8988T (cell line): ENCODE data around the gene PTDSS2.
"Not testable (repeated sequence)": the region's sequence is repeated elsewhere in the genome, so short reads cannot be mapped to it uniquely, and the experiment has no call there.

Experiments
- DNase-seq: peaks from one replicate; pipeline ENCODE4 v3.0.0; 2011

Gene PTDSS2

DNA sequence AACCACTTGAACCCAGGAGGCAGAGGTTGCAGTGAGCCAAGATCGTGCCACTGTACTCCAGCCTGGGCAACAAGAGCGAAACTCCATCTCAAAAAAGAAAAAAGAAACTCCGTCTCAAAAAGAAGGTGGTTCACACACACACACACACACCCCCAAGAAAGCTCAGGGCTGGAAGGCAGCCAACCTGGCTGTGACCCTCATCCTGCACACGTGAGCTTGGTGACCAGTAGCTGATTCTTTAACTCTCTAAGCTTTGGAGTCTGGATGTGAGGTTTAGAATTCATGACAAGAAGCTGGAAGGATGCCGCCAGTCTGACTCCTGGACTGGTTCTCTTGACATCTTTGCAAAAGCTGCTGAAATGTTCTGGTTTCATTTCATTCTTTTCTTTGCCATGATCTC, 58.9 kb downstream of the PTDSS2 start:
- DNase-seq, result no peak

DNA sequence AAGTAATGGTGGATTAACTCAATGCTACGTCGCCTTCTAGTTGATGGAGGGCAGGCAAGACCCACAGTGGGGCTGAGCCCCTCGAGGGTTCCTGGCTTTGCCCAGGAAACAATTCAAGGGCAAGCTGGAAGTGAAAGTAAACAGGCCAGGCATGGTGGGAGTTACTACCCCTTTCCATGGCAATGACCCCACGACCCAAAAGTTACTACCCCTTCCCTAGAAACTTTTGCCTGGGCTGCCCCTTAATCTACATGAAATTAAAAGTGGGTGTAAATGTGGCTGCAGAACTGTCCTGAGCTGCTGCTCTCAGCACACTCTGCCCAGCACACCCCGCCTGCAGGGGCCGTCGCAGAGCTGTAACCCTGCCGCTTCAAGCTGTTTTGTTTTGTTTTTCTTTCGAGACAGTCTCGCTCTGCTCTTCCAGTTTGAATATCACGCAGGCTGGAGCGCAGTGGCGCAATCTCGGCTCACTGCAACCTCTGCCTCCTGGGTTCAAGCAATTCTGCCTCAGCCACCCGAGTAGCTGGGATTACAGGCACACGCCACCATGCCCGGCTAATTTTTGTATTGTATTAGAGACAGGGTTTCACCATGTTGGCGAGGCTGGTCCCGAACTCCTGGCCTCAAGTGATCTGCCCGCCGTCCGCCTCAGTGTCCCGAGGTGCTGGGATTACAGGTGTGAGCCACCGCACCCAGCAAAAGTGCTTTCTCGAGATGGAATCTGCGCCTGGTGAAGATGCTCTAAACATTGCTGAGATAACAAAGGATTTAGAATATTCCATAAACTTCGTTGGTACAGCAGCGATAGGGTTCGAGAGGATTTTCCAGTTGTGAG, 62.9 kb downstream of the PTDSS2 start:
- DNase-seq, result no peak

DNA sequence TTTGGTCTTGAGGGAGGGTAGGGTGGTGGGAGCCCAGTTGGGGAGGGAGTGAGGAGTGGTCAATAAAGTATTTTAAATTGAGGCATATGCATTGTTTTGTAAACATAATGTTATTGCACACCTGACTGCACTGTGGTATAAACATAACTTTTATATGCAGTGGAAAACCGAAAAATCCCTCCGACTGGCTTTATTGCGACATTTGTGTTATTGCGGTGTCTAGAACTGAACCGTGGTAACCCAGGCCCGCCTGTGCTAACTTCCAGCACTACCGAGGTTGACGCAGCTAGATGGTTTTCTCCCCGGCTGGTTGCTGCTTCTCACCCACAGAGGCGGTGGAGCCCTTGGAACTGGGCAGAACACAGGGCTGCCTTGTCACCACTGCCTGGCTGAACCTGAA, 64.5 kb downstream of the PTDSS2 start:
- DNase-seq, result no peak

DNA sequence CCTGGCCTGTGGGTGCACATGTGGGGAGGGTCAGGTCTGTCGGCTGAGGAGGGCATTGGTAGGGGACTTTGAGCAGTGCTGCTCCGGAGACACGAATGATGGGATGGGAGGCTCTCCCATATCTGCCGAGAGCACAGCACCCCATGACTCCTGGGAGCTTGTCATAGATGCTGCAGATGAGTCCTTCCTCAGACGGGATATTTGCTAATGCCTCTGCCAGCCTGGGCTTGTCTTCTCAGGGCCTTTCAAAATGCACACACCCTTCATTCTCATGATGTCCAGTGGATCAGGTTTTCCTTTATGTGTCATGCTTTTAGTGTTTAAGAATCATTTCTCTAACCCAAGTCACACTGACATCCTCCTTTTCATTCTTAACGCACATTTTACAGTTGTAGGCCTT, 65.1 kb downstream of the PTDSS2 start:
- DNase-seq, result no peak

DNA sequence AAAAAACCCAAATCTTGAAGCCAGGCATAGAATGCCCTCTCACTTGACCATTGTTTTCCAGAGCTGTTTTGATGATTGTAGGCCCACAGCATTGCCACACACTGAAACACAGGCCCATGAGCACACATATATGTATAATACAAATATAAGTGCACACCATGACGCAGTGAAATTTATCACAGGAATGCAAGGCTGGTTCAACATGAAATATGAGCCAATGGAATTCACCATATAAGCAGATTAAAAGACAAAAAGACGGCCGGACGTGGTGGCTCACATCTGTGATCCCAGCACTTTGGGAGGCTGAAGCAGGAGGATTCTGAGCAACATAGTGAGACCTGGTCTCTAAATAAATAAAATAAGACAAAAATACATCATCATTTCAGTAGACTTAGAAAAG, 66.3 kb downstream of the PTDSS2 start:
- DNase-seq, result no peak

DNA sequence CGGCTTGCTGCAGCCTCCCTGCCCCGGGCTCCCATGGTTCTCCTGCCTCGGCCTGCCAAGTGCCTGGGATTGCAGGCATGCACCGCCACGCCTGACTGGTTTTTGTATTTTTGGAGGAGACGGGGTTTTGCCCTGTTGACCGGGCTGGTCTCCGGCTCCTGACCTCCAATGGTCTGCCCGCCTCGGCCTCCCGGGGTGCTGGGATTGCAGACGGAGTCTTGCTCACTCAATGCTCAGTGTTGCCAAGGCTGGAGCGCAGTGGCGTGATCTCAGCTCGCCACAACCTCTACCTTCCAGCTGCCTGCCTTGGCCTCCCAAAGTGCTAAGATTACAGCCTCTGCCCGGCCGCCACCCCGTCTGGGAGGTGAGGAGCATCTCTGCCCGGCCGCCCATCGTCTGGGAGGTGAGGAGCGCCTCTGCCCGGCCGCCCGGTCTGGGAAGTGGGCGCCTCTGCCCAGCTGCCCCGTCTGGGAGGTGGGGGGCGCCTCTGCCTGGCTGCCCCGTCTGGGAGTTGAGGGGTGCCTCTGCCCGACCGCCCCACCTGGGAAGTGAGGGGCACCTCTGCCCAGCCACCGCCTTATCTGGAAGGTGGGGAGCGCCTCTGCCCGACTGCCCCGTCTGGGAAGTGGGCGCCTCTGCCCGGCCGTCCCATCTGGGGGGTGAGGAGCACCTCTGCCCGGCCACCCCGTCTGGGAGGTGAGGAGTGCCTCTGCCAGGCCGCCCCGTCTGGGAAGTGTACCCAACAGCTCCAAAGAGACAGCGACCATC, 67.0 kb downstream of the PTDSS2 start:
- DNase-seq, result not testable (repeated sequence)

DNA sequence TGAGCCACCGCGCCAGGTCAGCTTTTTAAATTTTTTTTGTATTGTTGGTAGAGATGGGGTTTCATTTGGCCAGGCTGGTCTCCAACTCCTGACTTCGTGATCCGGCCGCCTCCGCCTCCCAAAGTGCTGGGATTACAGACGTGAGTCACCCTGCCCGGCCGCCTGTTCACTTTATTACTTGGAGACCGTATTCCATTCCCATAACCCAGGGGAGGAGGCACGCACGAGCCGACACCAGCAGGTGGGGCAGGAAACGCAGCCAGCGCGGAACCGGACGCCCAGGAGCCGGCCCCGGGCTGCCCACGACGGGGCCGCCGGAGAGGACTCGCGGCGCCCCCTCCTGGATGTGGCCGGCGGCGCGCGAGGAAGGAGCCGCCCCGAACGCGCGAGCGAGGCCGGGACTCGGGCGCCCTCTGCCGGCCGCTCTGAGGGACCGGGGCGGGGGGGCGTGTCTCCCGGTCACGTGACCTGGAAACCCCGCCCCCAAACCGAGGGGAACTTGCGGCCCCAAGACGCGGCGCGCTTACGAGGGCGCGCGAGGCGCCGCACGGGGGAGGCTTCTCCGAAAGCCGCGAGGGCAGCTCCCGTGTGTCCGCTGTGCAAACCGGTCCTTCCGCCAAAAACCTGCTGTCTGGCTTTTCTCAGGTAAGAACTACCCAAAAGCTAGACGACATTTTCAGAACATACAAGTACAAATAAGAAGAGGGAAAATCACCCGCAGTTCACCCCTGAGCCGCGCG, 68.6 kb downstream of the PTDSS2 start:
- peak; percentile 92 for DNase-seq

DNA sequence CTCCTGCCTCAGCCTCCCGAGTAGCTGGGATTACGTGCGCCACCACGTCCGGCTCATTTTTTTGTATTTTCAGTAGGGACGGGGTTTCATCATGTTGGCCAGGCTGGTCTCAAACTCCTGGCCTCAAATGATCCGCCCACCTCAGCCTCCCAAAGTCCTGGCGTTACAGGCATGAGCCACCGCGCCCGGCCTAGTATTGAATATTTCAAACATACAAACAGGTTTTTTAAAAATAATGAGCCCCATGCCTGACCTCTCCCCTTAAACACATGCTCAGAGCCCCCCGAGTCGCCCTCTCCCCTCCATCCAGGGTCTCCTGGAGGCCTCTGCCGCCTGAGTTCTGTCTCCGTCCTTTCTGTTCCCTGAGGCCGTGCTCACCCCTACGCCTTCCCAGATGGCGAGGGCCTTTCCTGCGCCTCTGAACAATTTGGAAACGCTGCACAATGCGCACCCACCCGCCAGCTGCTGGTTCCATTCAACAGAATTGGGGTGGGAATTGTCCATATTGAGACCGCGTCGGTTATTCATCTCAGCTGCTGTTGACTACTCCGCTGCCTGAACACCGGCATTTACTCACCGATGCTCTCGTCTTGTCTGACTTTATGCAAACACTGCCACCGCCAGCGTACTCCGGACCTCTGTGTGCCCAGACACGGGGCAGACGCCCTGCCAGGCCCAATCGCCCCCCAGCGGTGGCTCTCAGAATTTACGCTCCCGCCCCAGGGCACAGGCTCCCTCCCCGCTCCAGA, 70.5 kb downstream of the PTDSS2 start:
- no peak for DNase-seq

DNA sequence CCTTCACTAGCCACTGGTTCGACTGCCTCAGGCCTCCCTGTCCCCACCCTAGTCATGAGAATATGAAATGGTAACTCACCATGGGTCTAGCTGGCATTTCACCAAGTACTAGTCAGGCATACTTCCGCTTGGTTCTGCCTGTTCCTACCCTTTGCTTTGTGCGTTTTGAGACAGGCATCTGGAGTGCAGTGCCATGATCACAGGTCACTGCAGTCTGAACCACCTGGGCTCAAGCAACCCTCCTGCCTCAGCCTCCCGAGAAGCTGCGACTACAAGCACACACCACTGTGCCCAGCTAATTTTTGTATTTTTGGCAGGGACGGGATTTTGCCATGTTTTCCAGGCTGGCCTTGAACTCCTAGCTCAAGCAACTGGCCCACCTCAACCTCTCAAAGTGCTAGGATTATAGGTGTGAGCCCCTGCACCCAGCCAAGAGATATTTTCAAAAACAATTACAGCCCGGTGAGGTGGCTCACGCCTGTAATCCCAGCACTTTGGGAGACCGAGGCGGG, 71.2 kb downstream of the PTDSS2 start:
- no peak for DNase-seq

DNA sequence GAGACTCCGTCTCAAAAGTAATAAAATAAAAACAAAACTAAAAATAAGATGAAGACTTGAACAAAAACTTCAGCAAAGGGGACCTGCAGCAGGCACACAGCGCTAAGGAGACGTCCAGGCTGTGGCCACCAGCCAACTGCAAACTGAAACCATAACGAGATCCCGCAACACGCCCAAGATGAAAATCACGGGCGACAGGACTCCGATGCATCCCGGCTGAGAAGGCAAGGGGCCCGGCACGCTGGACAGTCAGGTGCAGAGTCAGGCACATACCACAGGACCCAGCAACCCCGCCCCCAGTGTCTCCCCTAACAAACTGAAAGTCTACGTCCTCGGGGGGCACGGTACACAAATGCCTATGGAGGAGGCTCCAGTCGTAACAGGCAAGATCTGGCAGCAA, 76.1 kb downstream of the PTDSS2 start:
- DNase-seq, result no peak

DNA sequence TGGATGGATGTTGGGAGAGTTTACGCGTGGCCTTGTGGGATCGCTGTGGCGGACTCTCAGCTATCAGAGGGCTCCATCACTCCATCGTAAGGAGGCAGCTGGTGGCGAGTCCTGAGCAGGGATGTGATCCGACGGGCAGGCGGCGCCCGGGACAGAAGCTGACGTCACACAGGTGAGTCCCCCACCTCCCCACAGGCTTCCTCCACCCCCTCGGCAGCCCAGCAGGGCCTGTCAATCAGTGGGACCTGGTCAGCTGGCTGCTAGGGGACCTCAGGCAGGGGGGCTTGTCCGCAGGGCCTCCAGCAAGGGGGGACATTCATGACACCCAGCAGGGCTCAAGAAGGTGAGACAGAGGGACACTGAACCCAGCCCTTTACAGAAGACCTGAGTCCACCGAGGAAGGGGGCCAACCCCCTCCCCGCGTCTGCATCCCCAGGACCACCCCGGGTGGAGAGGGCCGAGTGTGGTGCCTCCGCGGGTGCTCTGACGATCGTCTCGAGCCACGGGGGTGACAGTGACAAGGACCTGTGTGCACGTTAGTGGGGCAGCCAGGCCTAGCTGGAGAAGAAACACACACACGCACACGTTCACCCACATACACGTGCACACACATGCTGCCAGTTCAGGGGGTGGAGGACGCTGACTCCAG, 78.2 kb downstream of the PTDSS2 start:
- no peak for DNase-seq

DNA sequence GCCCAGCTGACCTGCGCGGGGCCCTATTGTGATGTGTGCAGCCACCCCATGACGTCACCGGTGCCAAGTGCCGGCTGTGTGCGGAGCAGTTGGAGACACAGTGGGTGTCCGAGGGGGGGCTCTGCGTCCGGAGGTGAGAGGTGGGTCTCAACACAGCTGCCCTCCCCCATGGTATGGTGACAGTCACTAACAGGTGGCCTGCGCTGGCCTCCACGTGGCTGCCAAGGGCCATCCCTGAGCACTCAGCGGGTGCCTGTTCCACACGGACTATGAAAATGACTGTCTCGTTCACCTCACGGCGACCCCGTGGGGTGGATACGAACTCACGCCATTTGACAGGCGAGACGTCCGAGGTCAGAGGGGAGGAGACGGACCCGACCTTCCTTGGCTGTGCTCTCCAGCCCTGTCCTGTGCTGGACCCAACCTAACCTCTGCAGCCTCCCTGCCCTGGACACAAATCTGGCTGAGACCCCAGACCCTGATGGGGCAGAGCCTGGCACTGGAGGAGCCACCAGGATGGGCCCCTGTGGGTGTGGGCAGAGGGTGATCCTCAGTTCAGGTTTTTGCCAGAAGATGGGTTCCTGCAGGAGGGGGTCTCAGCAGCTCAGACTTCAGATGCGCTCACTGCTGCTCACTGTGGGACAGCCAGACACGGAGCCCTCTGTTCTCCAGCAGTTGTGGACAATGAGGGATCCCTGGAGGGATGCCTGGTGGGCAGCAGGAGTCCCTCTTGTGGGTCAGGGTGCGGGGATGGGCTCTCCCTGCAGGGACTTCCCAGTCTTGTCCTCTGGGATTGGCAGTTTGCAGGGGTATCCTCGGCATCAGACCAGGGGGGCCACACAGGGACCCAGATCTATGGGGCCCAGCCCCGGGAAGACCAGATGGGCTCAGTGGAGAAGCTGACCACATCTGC, 79.0 kb downstream of the PTDSS2 start:
- no peak for DNase-seq

DNA sequence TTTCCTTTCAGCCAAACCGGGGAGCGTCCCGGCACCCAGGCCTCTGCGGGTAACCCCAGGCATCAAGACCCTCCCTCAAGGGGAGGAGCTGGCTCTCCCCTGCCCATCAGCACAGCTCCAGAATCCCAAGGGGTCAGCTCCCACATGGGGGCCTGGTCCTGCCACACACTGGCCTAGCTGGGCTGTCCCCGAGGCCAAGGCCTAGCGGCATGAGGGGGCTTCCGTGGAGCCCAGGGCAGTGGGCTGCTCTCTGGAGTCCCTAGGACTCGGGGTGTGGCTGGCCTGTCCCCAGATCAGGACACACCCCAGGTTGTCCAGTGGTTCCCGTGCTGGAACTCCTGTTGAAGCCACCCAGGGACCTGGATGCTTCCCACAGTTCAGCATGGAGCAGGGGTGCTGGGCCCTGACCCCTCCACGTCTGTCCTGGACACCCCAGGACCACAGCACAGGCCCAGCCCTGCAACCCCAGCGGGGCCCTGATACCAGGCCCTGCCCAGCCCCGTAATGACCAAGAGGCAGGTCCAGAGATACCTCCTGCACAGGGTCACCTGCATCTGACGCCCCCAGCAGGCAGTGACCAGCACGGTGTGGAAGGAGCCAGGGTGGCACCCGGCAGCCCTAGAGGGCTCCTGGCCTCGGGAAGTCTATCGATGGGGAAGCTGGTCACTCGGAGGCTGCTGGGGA, 79.8 kb downstream of the PTDSS2 start:
- DNase-seq, result no peak

DNA sequence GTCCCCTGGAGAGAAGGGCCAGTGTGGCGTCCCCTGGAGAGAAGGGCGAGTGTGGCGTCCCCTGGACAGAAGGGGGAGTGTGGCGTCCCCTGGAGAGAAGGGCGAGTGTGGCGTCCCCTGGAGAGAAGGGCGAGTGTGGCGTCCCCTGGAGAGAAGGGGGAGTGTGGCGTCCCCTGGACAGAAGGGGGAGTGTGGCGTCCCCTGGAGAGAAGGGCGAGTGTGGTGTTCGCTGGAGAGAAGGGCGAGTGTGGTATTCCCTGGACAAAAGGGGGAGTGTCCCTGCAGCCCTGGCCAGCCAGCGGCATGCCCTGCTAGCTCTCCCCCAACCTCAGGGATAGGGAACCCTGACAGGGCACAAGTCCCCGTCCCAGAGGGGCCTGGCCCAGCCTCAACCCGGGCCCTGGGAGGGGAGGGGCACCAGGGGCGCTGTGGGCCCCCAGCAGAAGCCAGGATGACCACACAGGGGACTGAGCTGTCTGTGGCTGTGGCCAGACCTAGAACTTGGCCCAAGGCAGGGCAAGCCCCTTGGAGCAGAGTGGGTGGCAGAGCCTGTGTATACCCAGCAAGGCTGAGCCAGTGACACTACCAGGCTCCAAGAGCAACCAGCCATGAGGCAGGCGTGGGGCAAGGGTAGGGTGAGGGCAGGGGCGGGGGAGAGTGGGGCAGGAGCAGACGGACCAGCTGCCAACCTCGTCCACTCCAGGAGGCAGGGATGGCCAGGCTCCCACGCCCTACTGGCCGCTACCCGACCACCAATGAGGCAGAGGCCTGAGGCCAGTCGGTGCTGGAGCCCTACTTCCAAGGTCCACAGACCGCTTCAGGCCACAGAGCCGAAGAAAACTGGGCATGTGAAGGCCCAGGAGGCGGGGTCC, 81.1 kb downstream of the PTDSS2 start:
- DNase-seq, result no peak

DNA sequence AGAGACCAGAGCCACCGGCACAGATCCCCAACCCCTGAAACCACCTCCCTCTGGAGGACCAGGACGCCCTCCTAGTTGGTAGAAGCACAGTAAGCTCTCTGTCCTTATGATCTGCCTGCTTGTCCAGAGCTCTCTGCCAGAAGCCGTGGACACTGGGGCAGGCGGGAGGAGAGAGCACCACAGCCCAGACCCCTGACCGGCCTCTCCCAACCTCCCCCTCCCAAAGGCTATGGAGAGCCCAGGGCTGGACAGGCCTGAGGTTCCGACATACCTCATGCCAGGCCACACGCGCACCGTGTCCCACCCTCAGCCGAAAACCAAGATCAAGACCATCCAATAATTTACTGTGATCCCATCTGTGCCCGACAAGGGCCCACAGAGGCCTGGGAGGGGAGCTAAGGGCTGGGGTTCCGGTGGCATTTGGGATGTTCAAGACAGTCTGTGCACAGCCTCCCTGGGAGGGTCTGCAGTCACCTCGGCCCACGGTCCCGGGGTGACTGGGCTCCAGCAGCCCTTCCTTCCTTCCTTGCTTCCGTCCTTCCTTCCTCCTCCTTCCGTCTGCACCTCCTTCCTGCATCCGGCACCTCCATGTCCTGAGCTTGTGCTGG, 81.9 kb downstream of the PTDSS2 start:
- no peak for DNase-seq

DNA sequence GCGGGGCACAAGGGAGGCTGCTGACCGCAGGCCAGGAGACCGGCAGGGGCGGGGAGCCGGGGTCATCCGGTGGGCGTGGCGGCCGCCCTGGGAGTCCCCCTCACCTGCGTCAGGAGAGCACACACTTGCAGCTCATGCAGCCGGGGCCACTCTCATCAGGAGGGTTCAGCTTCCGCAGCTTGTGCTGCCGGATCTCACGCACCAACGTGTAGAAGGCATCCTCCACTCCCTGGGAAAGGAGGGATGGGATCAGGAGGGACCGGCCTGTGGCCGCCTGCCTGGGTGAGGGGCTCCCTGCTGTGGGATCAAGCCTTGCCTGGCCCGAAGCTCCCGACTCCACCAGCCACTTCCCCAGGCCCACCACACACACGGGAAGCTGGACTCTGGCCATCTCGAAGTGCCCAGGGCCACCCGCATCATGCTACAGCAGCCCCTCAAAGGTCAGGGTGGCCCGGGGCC, 82.5 kb downstream of the PTDSS2 start:
- no peak for DNase-seq

DNA sequence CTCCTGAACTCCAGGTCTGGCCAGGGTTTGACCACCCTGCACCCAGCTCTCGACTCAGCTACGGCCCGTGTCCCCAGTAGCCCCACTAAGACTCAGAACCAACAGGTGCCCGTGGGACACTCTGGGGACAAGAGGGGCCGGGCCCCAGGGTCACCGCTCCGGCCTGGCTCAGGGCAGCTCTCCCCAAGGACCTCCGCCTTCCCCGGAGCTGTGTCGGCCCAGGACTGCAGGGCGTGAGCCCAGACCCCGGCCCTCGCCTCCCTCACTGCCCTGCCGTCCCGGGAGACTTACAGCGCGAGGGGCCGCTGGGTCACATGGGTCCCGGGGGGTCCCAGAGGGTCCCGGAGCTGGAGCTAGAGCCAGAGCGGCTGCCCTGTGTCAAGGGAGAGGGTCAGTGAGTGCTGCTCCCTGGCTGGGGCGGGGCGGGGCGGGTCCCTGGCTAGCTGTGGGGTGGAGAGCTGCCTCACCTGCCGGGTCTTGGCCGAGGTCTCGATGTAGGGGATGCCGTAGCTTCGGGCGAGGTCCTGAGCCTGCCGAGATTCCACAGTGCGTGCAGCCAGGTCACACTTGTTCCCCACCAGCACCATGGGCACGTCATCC, 83.0 kb downstream of the PTDSS2 start:
- DNase-seq, result no peak
